SU-DHL-6 (cell line): ENCODE measurements around the gene ZFP3.
"Not testable (repeated sequence)": the region's sequence is repeated elsewhere in the genome, so short reads cannot be mapped to it uniquely, and the experiment has no call there.

Experiments used
- H2AFZ ChIP-seq: fragments of 200-600 bp; sonication (generic); 2 replicates; pipeline ENCODE4 v1.6.1; 2014; ENCODE audit warnings: low read depth, mild to moderate bottlenecking, moderate library complexity, mixed read lengths, antibody characterized with exemption, low read length; ENCODE audit not compliant: severe bottlenecking
- H3F3A ChIP-seq: fragments of 200-600 bp; shearing (Covaris generic); 2 replicates; pipeline ENCODE4 v1.6.0; 2016; ENCODE audit warnings: antibody characterized with exemption, mild to moderate bottlenecking; ENCODE audit not compliant: insufficient read depth
- H3K27ac ChIP-seq: fragments of 200-600 bp; sonication (generic); 2 replicates; pipeline ENCODE4 v1.5.1; 2016; ENCODE audit warnings: low read depth, mild to moderate bottlenecking, low read length, moderate library complexity, mixed read lengths
- H3K27me3 ChIP-seq: fragments of 200-600 bp; sonication (generic), shearing (Covaris generic); 2 replicates; pipeline ENCODE4 v1.6.0; 2014; ENCODE audit warnings: mild to moderate bottlenecking, low read length
- H3K36me3 ChIP-seq: fragments of 200-600 bp; sonication (generic); 2 replicates; pipeline ENCODE4 v1.6.1; 2014; ENCODE audit warnings: mild to moderate bottlenecking, low read length, mixed read lengths
- H3K4me2 ChIP-seq: fragments of 300-600, 200-600 bp; shearing (Covaris generic), sonication (generic); 2 replicates; pipeline ENCODE4 v1.6.0; 2014; ENCODE audit warnings: low read length, low read depth, mild to moderate bottlenecking; ENCODE audit not compliant: poor library complexity, severe bottlenecking
- H3K4me3 ChIP-seq: fragments of 200-600 bp; sonication (generic); 2 replicates; pipeline ENCODE4 v1.5.1; 2014; ENCODE audit warnings: antibody characterized with exemption, low read length, mild to moderate bottlenecking, mixed read lengths; ENCODE audit not compliant: insufficient read depth, poor library complexity, severe bottlenecking
- H3K79me2 ChIP-seq: fragments of 200-600 bp; sonication (generic); 2 replicates; pipeline ENCODE4 v1.6.1; 2014; ENCODE audit warnings: mild to moderate bottlenecking, low read length, moderate library complexity; ENCODE audit not compliant: insufficient read depth
- H3K9ac ChIP-seq: fragments of 200-600 bp; sonication (generic); 2 replicates; pipeline ENCODE4 v1.7.0; 2014; ENCODE audit warnings: mild to moderate bottlenecking, low read length
- H3K9me2 ChIP-seq: fragments of 200-600 bp; sonication (generic); replicated peaks from 2 replicates; pipeline ENCODE4 v1.6.1; 2014; ENCODE audit warnings: low read length; ENCODE audit not compliant: insufficient read depth
- H3K9me3 ChIP-seq: fragments of 200-600 bp; sonication (generic); 2 replicates; pipeline ENCODE4 v1.6.1; 2014; ENCODE audit warnings: low read length, mixed read lengths; ENCODE audit not compliant: insufficient read depth
- H4K20me1 ChIP-seq: fragments of 200-600 bp; sonication (generic); 2 replicates; pipeline ENCODE4 v1.6.1; 2014; ENCODE audit warnings: low read depth, mild to moderate bottlenecking, antibody characterized with exemption, low read length, moderate library complexity, mixed read lengths
- CTCF ChIP-seq: fragments of 200-600 bp; sonication (generic); IDR thresholded peaks from one replicate; pipeline ENCODE4 v1.5.1; 2017; ENCODE audit warnings: antibody characterized with exemption, mild to moderate bottlenecking, low read length, moderate library complexity; ENCODE audit not compliant: insufficient read depth, poor library complexity, severe bottlenecking
- EZH2phosphoT487 ChIP-seq: fragments of 200-600 bp; sonication (generic), shearing (Covaris generic); conservative IDR thresholded peaks from 2 replicates; pipeline ENCODE4 v1.6.1; 2018; ENCODE audit warnings: mild to moderate bottlenecking, antibody characterized with exemption, low read length, moderate library complexity, mixed read lengths

ZFP3 gene

GRCh38 chr17:5078106-5079028, at the start of gene ZFP3:
ZFP3 (plus strand) TSS chr17:5078467; CDS start chr17:5091505, 13,038 bp downstream.
- Histone ChIP-seq H4K20me1 (no peaks in the 10 kb centered on the region), H3K9ac (no peak within 1 kb of the TSS), H3K9me3 (no peaks in the 10 kb centered on the region), H2AFZ (no peak within 1 kb of the TSS), H3K27ac (no peak within 1 kb of the TSS), H3F3A (no peaks in the 10 kb centered on the region), H3K4me3 (no peak within 1 kb of the TSS), H3K9me2 (no peaks in the 10 kb centered on the region), H3K36me3 (no peaks in the 10 kb centered on the region), H3K79me2 (no peaks in the 10 kb centered on the region), H3K4me2 (peak within 1 kb of the TSS; percentile 27), H3K27me3 (no peaks in the 10 kb centered on the region)
- TF ChIP-seq EZH2phosphoT487 (no peak), CTCF (no peak)

GRCh38 chr17:5030168-5030567, 48.1 kb upstream of the ZFP3 start:
- not testable (repeated sequence) for H3K9ac ChIP-seq, H3K79me2 ChIP-seq, H3K36me3 ChIP-seq, H3K4me2 ChIP-seq, H3F3A ChIP-seq, H3K27me3 ChIP-seq, H3K9me2 ChIP-seq, H3K27ac ChIP-seq, H2AFZ ChIP-seq, H3K4me3 ChIP-seq, H4K20me1 ChIP-seq, H3K9me3 ChIP-seq

GRCh38 chr17:5031365-5032082, 46.7 kb upstream of the ZFP3 start:
- TF ChIP-seq EZH2phosphoT487 (no peak), CTCF (peak; percentile 52)
- no peaks in the 10 kb centered on the region for H3K36me3 ChIP-seq
- no peaks in the 10 kb centered on the region for H4K20me1 ChIP-seq
- no peaks in the 10 kb centered on the region for H3K9me2 ChIP-seq
- H3K4me3 ChIP-seq = peak overlapping the region; percentile 37
- H3K4me2 ChIP-seq = peak overlapping the region; percentile 50
- no peaks in the 10 kb centered on the region for H3K79me2 ChIP-seq
- H2AFZ ChIP-seq = peak overlapping the region; percentile 78
- H3K27me3 ChIP-seq = no peaks in the 10 kb centered on the region
- H3K9ac ChIP-seq = peak overlapping the region; percentile 35; the same call in 1 of the 2 replicates
- H3K9me3 ChIP-seq = no peaks in the 10 kb centered on the region
- H3K27ac ChIP-seq = no peak overlapping the region
- H3F3A ChIP-seq = peaks cover 5% of the 10 kb centered on the region; the same call in 1 of the 2 replicates

- Histone ChIP-seq H2AFZ (no peak overlapping the region), H3K27ac (no peak overlapping the region), H3K27me3 (no peaks in the 10 kb centered on the region), H3K79me2 (no peaks in the 10 kb centered on the region), H3K9me2 (no peaks in the 10 kb centered on the region), H3K9ac (no peak overlapping the region), H3K36me3 (no peaks in the 10 kb centered on the region), H3K4me3 (no peak overlapping the region), H3K4me2 (no peak overlapping the region), H3F3A (peaks cover 5% of the 10 kb centered on the region; the same call in 1 of the 2 replicates), H4K20me1 (no peaks in the 10 kb centered on the region), H3K9me3 (no peaks in the 10 kb centered on the region)
- TF ChIP-seq CTCF = no peak
- TF ChIP-seq EZH2phosphoT487 = no peak
These were observed 45.4 kb upstream of the ZFP3 start for GRCh38 chr17:5032865-5033264.
